Tracheal epithelial cell (primary cell): ENCODE data around the gene MRPS11. TPM values are rescaled to one million over a fixed set of nuclear protein-coding genes. Genes with fewer than 3 reads are reported as not detected.

Experiments
- total RNA-seq: library from RNA; depleted of rRNA; stranded (reverse); fragments of >200 nt; gene quantifications from 2 replicates; pipeline ENCODE4 v1.2.1, GENCODE V29; 2014

Gene MRPS11
- 14.5 and 23.4 TPM in 2 replicates for total RNA-seq

GRCh38 chr15:88467073-88467934 lies at the start of gene MRPS11, which contains the start of gene MRPL46:
Gene MRPS11 (plus strand): TSS chr15:88467708. CDS start chr15:88467718, 10 bp downstream.
Gene MRPL46 (minus strand): TSS chr15:88467388. CDS start chr15:88467377, 11 bp downstream.

Other genes starting within 250 kb of the MRPS11 start
- gene NTRK3, start 211.0 kb upstream of the MRPS11 start, total RNA-seq: under 0.01 TPM in 1 of 2 replicates, not detected in the other
- 11.3 and 15.8 TPM in 2 replicates for gene MRPL46, start 320 bp upstream of the MRPS11 start, total RNA-seq
- gene DET1, start 79.0 kb downstream of the MRPS11 start, total RNA-seq: 1.7 and 2.3 TPM in 2 replicates
- gene AEN, start 153.6 kb downstream of the MRPS11 start, total RNA-seq: 36.7 and 55.9 TPM in 2 replicates
- 7.0 and 38.6 TPM in 2 replicates for gene ISG20, start 171.3 kb downstream of the MRPS11 start, total RNA-seq